Mesenchymal stem cell (in vitro differentiated cells and primary cell): ENCODE results near the gene ACAP1.

Source experiments
- DNase-seq: peaks from one replicate; pipeline ENCODE4 v3.0.0-alpha.2; 2013
- H2AFZ ChIP-seq: one replicate; pipeline ENCODE4 v1.6.1; 2013; ENCODE audit warnings: low read depth, mild to moderate bottlenecking, control low read depth, inconsistent platforms, low read length, moderate library complexity
- H2AK5ac ChIP-seq: 2 replicates; pipeline ENCODE4 v1.6.1; 2013; ENCODE audit warnings: low read length, moderate library complexity, mild to moderate bottlenecking, inconsistent platforms; ENCODE audit not compliant: severe bottlenecking
- H2BK120ac ChIP-seq: one replicate; pipeline ENCODE4 v1.6.1; 2013; ENCODE audit warnings: low read depth, mild to moderate bottlenecking, inconsistent platforms, low read length, moderate library complexity
- H2BK12ac ChIP-seq, 2 experiments: one replicate each; pipeline ENCODE4 v1.6.1; 2013; ENCODE audit warnings: inconsistent platforms in 2 of 2, low read length in 2 of 2, mild to moderate bottlenecking in 2 of 2, moderate library complexity in 2 of 2, control low read depth in 1 of 2
- H2BK15ac ChIP-seq: one replicate; pipeline ENCODE4 v1.6.1; 2013; ENCODE audit warnings: mild to moderate bottlenecking, low read depth, inconsistent platforms; ENCODE audit not compliant: poor library complexity, severe bottlenecking
- H2BK5ac ChIP-seq: 2 replicates; pipeline ENCODE4 v1.6.1; 2013; ENCODE audit warnings: low read depth, mild to moderate bottlenecking, low read length, control low read depth, inconsistent platforms; ENCODE audit not compliant: poor library complexity, severe bottlenecking
- H3K14ac ChIP-seq, 2 experiments: one replicate each; pipeline ENCODE4 v1.6.1; 2013; ENCODE audit warnings: inconsistent platforms in 2 of 2, low read length in 2 of 2, control low read depth in 1 of 2, mild to moderate bottlenecking in 1 of 2, moderate library complexity in 1 of 2
- H3K18ac ChIP-seq, 2 experiments: one replicate each; pipeline ENCODE4 v1.6.1; 2013; ENCODE audit warnings: inconsistent platforms in 2 of 2, low read length in 2 of 2, control low read depth in 1 of 2, low read depth in 1 of 2, mild to moderate bottlenecking in 1 of 2
- H3K23ac ChIP-seq, 2 experiments: one replicate each; pipeline ENCODE4 v1.6.1; 2013; ENCODE audit warnings: inconsistent platforms in 2 of 2, low read length in 2 of 2, mild to moderate bottlenecking in 2 of 2, moderate library complexity in 2 of 2, control low read depth in 1 of 2
- H3K27ac ChIP-seq: 2 replicates; pipeline ENCODE4 v1.5.1; 2013; ENCODE audit warnings: mild to moderate bottlenecking, moderate library complexity, low read length, control low read depth, inconsistent platforms; ENCODE audit not compliant: poor library complexity, severe bottlenecking
- H3K27me3 ChIP-seq, 2 experiments: 2 replicates each; pipeline versions ENCODE4 v1.6.1 to v1.7.0; 2013; ENCODE audit warnings: low read length in 2 of 2, mild to moderate bottlenecking in 2 of 2, moderate library complexity in 2 of 2, control low read depth in 1 of 2, inconsistent platforms in 1 of 2; ENCODE audit not compliant: control insufficient read depth in 1 of 2, insufficient read depth in 1 of 2
- H3K36me3 ChIP-seq, 2 experiments: 2 replicates each; pipeline versions ENCODE4 v1.6.1 to v1.7.0; 2013; ENCODE audit warnings: low read length in 2 of 2, control low read depth in 1 of 2, inconsistent platforms in 1 of 2, low read depth in 1 of 2, mild to moderate bottlenecking in 1 of 2; ENCODE audit not compliant: insufficient read depth in 2 of 2, control insufficient read depth in 1 of 2
- H3K4ac ChIP-seq, 2 experiments: one replicate each; pipeline ENCODE4 v1.6.1; 2013; ENCODE audit warnings: inconsistent platforms in 2 of 2, low read length in 2 of 2, mild to moderate bottlenecking in 2 of 2, moderate library complexity in 2 of 2, control low read depth in 1 of 2, low read depth in 1 of 2
- H3K4me1 ChIP-seq: 2 replicates; pipeline ENCODE4 v1.6.1; 2013; ENCODE audit warnings: low read depth, low read length, control low read depth; ENCODE audit not compliant: control insufficient read depth, insufficient read depth
- H3K4me2 ChIP-seq: 2 replicates; pipeline ENCODE4 v1.6.1; 2013; ENCODE audit warnings: low read length, mild to moderate bottlenecking, inconsistent platforms; ENCODE audit not compliant: poor library complexity, severe bottlenecking
- H3K4me3 ChIP-seq, 2 experiments: 2 replicates each; pipeline versions ENCODE4 v1.5.1 to v1.7.0; 2013; ENCODE audit warnings: low read length in 2 of 2, mild to moderate bottlenecking in 2 of 2, control low read depth in 1 of 2, low read depth in 1 of 2; ENCODE audit not compliant: insufficient read depth in 1 of 2
- H3K79me1 ChIP-seq: replicated peaks from 2 replicates; pipeline ENCODE4 v1.6.1; 2013; ENCODE audit warnings: mild to moderate bottlenecking, control low read depth, low read length, inconsistent platforms; ENCODE audit not compliant: poor library complexity, severe bottlenecking
- H3K9ac ChIP-seq: 2 replicates; pipeline ENCODE4 v1.7.0; 2013; ENCODE audit warnings: mild to moderate bottlenecking, low read length, moderate library complexity
- H3K9me3 ChIP-seq: 2 replicates; pipeline ENCODE4 v1.7.0; 2013; ENCODE audit warnings: mild to moderate bottlenecking, low read length; ENCODE audit not compliant: control insufficient read depth
- H4K8ac ChIP-seq: one replicate; pipeline ENCODE4 v1.6.1; 2013; ENCODE audit warnings: inconsistent platforms, mild to moderate bottlenecking, low read length, moderate library complexity
- H4K91ac ChIP-seq: one replicate; pipeline ENCODE4 v1.6.1; 2013; ENCODE audit warnings: mild to moderate bottlenecking, low read length, inconsistent platforms
- WGBS: methylation state at CpG from one replicate; pipeline ENCODE4 v1.1.7; 2013; ENCODE audit warnings: mixed read lengths; 5-methylcytosine and 5-hydroxymethylcytosine counted together

Gene ACAP1

DNA sequence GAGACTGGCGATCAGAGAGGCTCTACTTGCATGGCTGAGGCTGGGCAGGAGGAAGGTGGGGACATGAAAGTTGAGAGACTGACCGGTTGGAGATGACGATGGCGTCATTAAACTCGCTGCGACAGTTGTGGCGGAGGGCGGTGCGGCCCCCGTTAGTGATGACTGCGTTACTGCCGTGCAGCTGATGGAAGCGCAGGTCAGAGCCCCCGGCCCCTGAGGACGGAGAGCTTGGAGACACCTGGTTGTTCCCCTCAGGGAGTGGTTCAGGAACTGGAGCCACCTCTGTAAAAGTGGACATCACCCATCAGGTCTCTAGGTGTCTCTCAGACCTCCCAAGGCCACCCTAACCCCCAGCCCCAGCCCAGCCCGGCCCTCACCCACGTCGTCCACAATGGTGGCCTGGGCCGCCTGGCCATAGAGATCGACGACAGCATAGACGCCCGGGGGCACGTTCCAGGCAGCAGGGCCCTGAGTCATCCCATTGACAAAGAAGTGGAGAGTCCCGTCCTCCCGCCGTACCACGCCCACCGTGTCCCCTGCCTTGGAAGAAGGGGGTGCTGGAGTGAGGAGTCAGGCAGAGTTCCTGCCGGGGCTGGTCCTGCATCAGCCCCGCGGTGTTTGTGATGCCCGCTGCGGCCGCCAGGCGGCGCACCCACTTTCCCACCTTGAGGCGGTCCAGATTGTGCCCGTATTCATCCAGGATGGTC, 12.4 kb upstream of the ACAP1 start:
- H3K4me1 ChIP-seq, result peaks cover 12% of the 10 kb centered on the region
- no peak overlapping the region for H4K8ac ChIP-seq
- DNase-seq, result peak; percentile 45
- no peak overlapping the region for H2AK5ac ChIP-seq
- H3K27ac ChIP-seq, result no peak overlapping the region
- H2BK12ac ChIP-seq, result no peak overlapping the region
- no peak overlapping the region for H3K4ac ChIP-seq
- no peak overlapping the region for H3K4me2 ChIP-seq
- no peak overlapping the region for H3K23ac ChIP-seq
- no peak overlapping the region for H2AFZ ChIP-seq
- no peaks in the 10 kb centered on the region for H3K9me3 ChIP-seq
- no peak overlapping the region for H3K14ac ChIP-seq
- no peaks in the 10 kb centered on the region for H3K27me3 ChIP-seq
- H3K79me1 ChIP-seq, result peaks cover 52% of the 10 kb centered on the region
- H2BK15ac ChIP-seq, result no peak overlapping the region
- H4K91ac ChIP-seq, result no peak overlapping the region
- H2BK120ac ChIP-seq, result no peak overlapping the region
- H3K9ac ChIP-seq, result no peak overlapping the region
- no peak overlapping the region for H2BK5ac ChIP-seq
- no peak overlapping the region for H3K18ac ChIP-seq
- H3K36me3 ChIP-seq, result peaks cover 69 to 75% of the 10 kb centered on the region in 2 experiments
- WGBS, result 82% methylated on average over 32 of the region's 39 CpGs
- H3K4me3 ChIP-seq, result no peak overlapping the region

DNA sequence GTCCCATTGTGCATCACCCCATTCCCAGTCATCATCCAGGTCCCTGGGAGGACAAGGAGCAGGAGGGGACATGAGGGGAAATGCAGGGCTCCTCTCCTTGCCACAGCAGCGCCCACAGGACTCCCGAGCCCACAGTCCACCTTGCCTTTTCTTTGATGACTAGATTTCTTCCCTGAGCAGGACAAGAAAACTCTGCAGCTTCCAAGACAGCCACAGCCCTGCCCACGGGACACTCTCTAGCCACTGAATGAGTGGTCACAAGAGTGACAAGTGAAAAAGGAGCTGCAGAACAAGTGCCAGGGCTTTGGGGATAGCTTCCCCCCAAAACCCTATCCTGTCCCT, 11.9 kb upstream of the ACAP1 start:
- no peak overlapping the region for H2BK5ac ChIP-seq
- H4K91ac ChIP-seq, result no peak overlapping the region
- H2BK12ac ChIP-seq, result no peak overlapping the region
- no peak overlapping the region for H3K27ac ChIP-seq
- H2AK5ac ChIP-seq, result no peak overlapping the region
- WGBS, result 94% methylated on average over 2 of the region's 3 CpGs
- no peak overlapping the region for H3K9ac ChIP-seq
- no peak overlapping the region for H3K4me3 ChIP-seq
- H3K23ac ChIP-seq, result no peak overlapping the region
- H3K9me3 ChIP-seq, result no peaks in the 10 kb centered on the region
- H3K36me3 ChIP-seq, result peaks cover 66 to 71% of the 10 kb centered on the region in 2 experiments
- DNase-seq, result no peak
- no peak overlapping the region for H2BK15ac ChIP-seq
- H3K18ac ChIP-seq, result no peak overlapping the region
- H3K27me3 ChIP-seq, result no peaks in the 10 kb centered on the region
- no peak overlapping the region for H3K4me2 ChIP-seq
- H3K4me1 ChIP-seq, result peaks cover 12% of the 10 kb centered on the region
- no peak overlapping the region for H3K14ac ChIP-seq
- no peak overlapping the region for H2AFZ ChIP-seq
- no peak overlapping the region for H4K8ac ChIP-seq
- no peak overlapping the region for H3K4ac ChIP-seq
- H3K79me1 ChIP-seq, result peaks cover 52% of the 10 kb centered on the region
- no peak overlapping the region for H2BK120ac ChIP-seq

GRCh38 chr17:7325031-7325528, 11.2 kb upstream of the ACAP1 start:
- WGBS, result 93% methylated on average over 15 of the region's 19 CpGs
- Histone ChIP-seq H3K4me1 (peaks cover 12% of the 10 kb centered on the region), H3K23ac (no peak overlapping the region), H2BK120ac (no peak overlapping the region), H3K18ac (no peak overlapping the region), H4K91ac (no peak overlapping the region), H3K14ac (no peak overlapping the region), H3K4ac (no peak overlapping the region), H3K27ac (no peak overlapping the region), H3K79me1 (peaks cover 52% of the 10 kb centered on the region), H3K9ac (no peak overlapping the region), H2AK5ac (no peak overlapping the region), H3K27me3 (no peaks in the 10 kb centered on the region), H3K4me2 (no peak overlapping the region), H2BK12ac (no peak overlapping the region), H2BK5ac (no peak overlapping the region), H4K8ac (no peak overlapping the region), H3K9me3 (no peaks in the 10 kb centered on the region), H2AFZ (no peak overlapping the region), H2BK15ac (no peak overlapping the region), H3K36me3 (peaks cover 65 to 70% of the 10 kb centered on the region in 2 experiments), H3K4me3 (no peak overlapping the region)
- DNase-seq, result no peak

GRCh38 chr17:7326186-7326585, 10.1 kb upstream of the ACAP1 start:
- Histone ChIP-seq H4K91ac (no peak overlapping the region), H3K4ac (no peak overlapping the region), H2BK15ac (no peak overlapping the region), H3K4me3 (no peak overlapping the region), H3K4me2 (no peak overlapping the region), H3K79me1 (peaks cover 48% of the 10 kb centered on the region), H2BK120ac (no peak overlapping the region), H2BK12ac (no peak overlapping the region), H3K27ac (no peak overlapping the region), H3K9ac (no peak overlapping the region), H2BK5ac (no peak overlapping the region), H3K27me3 (no peaks in the 10 kb centered on the region), H3K9me3 (no peaks in the 10 kb centered on the region), H2AK5ac (no peak overlapping the region), H2AFZ (no peak overlapping the region), H3K4me1 (peaks cover 19% of the 10 kb centered on the region), H3K36me3 (peaks cover 54 to 59% of the 10 kb centered on the region in 2 experiments), H4K8ac (no peak overlapping the region), H3K14ac (no peak overlapping the region), H3K23ac (no peak overlapping the region), H3K18ac (no peak overlapping the region)
- no peak for DNase-seq
- 97% methylated on average over 10 of the region's 11 CpGs for WGBS
